ENCODE results near the gene ASIC4.
A peak's percentile ranks its signal among the peaks of the same experiment; 100 is the strongest.

ASIC4 gene

DNA sequence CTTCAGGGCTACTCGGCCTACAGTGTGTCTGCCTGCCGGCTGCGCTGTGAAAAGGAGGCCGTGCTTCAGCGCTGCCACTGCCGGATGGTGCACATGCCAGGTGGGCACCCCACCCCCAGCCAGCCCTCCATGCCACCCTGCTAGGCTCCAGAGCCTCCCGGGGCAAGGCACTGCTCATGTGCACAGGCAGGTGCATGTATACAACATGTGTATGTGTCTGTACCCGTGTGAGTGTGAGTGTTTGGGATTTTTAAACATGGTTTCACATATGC, 18.0 kb downstream of the ASIC4 start:
- FAIRE-seq, result no peak
- DNase-seq (ENCODE audit: insufficient read length, low spot score), result no peak

DNA sequence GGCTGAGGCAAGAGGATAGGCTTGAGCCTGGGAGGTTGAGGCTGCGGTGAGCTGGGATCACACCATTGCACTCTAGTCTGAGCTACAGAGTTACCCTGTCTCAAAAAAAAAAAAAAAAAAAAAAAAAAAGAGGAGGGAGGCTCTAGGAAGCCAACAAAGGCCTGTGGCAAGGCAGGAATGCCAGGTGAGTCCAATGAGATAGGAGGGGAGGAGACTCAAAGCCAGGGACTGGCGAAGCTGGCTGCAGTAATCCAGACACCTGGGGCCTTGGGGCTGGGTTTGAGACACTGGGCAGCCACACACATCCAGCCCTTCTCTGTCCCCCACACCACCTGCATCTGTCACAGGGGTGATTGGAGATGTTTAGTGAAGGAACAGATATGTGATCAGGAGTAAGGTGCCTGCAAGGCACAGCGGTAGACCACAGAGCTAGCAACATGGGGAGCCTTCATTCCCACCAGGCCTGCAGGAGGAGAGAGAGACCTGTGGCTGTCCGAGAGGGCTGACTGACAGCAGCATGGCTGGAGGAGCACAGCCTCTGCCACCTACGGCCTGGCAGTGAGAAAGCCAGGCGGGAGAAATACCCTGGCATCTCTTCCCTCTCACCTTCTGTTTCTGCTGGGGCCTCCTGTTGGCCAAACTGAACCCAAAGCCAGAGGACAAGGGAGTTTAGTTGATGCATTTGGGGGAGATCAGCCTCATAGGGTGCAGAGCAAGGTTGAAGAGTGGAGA, 19.8 kb downstream of the ASIC4 start:
- DNase-seq (ENCODE audit: insufficient read length, low spot score), result no peak
- no peak for FAIRE-seq

DNA sequence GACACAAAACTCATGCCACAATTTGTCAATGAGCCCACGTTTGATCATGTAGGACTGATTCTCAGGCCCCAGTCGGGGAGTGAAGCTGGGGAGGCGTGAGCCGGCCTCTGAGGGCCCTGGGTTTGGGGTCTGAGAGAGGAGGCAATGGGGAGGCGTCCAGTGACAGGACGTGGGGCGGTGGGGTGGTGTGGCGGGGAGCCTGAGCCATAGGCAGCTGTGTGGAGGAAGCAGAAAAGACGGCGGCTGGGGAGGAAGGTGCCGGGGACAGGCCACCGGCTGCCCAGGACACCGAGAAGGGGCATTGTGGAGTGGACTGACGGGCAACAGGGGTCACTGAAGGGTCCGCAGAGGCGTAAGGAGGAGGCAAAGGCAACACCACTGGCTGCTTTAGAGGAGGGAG, 22.1 kb downstream of the ASIC4 start:
- FAIRE-seq, result no peak
- DNase-seq (ENCODE audit: insufficient read length, low spot score), result no peak

DNA sequence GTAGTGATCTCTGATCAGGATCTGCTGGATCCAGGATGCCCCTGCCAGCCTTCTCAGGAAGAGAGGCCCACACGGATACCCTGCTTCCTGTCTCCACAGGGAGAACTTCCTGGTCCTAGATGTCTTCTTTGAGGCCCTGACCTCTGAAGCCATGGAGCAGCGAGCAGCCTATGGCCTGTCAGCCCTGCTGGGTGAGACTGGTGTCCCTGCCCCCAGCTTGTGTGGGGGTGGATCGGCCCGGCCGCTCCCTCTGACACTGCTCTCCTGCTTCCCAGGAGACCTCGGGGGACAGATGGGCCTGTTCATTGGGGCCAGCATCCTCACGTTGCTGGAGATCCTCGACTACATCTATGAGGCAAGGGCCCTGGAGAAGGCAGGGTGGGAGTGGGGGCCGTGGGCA, 22.7 kb downstream of the ASIC4 start:
- no peak for DNase-seq (ENCODE audit: insufficient read length, low spot score)
- FAIRE-seq, result no peak

DNA sequence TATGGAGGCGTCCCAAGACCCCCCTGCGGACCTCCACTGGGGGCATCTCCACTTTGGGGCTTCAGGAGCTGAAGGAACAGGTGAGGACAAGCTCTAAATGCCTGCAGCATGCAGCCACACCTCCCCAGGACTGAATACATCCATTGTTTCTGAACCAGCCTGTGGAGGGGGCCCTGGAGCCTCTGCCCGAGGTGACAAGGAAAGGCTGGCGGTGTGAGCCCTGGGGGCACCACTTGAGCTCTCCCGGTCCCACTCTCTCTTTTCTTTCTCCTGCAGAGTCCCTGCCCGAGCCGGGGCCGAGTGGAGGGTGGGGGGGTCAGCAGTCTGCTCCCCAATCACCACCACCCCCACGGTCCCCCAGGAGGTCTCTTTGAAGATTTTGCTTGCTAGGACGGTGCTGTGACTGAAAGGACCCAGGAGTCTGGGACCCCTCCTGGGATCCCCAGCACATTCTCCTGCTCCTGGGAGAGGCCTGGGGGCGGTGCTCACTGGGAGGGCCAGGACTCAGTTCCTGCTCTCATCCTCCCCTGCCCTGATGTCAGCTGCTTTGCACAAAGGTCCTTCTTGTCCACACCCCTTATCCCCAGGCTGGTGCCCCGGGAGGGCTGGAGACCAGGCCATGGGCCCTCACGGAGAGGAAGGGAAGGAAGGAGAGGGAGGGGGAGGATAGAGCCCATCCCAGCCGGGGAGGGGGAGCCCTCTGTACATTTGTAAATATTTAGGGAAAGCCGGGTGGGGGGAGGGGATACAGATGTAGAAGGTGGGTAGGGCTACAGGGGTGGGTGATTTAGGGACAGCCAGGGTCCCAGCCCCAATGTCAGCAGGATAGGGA, 23.6 kb downstream of the ASIC4 start:
- FAIRE-seq (no peak), DNase-seq (ENCODE audit: insufficient read length, low spot score) (no peak)

DNA sequence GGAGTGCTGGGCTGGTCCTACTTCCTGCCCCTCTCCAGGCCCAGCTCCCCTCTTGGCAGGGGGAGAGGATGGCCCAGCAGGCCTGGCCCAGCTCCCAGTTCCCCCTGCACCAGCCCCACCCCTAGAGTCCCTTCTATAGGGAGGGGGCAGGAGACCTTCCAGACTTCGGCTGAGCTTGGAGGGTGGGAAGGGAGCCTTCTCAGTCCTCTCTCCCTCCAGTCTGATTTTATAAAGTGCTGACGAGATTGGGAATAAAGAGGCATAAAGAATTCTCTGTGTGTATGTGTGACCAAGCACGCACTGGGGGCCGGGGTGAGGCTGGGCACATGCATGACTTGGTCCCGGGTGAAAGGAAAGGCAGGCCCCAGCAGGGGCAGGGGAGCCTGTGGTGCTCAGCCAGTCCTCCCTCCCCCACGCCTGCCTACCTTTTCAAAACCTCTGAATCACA, 24.2 kb downstream of the ASIC4 start:
- FAIRE-seq, result no peak
- DNase-seq (ENCODE audit: insufficient read length, low spot score), result no peak

DNA sequence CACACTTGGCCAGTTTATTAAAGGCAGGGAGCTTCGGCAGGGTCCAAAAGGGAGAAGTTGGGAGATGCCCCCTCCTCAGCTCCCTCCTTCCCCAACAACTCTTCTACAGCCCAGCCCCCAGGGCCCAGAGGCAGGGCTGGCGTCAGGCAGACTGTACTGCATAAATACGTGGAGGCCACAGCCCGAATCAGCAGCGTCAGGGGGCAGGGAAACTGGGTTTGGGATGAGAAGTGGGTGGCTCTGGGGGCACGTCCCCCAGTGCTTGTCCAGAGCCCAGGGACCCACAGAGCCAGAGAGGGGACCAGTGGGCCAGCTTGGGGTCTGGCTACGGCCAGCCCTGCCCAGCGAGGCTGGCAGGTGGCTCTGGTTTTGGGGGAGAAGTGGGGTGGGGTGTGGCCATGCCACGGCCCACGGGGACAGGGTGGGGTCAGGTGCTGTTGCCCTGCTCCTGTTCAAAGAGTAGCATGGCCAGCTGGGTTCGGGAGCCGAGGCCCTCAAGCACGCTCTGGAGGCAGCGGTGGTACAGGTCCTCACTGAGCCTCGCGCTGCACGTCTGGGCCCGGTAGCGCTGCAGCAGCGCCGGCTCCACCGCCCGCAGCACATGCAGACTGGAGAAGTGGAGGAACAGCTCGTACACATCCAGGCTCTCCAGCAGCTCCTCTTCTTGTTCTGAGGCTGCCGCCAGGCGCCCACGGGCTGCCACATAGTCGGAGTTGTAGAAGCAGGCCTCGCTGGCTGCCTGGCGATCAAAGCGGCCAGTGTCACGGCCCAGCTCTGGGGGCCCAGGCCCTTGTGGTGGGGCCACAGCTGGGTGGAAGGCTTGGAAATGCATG, 24.9 kb downstream of the ASIC4 start:
- FAIRE-seq, result no peak

DNA sequence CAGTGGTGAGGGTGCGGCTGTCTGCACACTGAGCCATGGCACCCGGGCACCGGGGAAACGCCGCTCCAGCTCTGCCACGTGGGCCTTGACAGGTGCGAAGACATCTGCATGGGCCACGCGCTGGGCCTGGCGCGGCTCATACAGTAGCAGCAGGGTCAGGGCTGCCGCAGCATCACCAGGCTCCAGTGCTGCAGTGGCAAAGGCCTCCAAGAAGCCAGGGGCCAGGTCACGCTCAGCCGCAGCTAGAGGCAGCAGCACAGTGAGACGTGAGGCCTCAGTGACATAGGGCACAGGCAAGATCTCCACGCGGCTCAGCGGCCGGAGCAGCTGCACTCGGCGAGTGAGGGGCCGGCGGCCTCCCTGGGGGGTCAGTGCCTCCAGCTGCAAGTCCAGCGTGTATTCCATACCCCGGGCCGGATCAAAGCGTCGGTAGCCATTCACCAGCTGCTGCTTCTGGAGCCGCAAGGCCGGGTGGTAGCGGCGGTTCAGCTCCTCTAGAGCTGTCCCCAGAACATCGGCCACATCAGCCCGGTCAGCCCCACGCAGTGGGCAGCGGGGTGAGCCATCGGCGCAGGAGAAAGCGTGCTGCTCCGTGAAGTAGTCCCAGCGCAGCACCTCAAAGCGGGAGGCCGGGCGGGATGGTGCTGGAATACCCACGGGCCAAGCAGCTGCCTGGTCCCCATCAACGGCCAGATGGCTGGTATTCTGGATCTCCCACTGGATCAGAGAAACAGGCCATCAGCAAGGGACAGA, 25.8 kb downstream of the ASIC4 start:
- DNase-seq (ENCODE audit: insufficient read length, low spot score) (no peak), FAIRE-seq (no peak)

More for the DNA sequence above, 24.9 kb downstream of the ASIC4 start:
- DNase-seq (ENCODE audit: insufficient read length, low spot score), result no peak

DNA sequence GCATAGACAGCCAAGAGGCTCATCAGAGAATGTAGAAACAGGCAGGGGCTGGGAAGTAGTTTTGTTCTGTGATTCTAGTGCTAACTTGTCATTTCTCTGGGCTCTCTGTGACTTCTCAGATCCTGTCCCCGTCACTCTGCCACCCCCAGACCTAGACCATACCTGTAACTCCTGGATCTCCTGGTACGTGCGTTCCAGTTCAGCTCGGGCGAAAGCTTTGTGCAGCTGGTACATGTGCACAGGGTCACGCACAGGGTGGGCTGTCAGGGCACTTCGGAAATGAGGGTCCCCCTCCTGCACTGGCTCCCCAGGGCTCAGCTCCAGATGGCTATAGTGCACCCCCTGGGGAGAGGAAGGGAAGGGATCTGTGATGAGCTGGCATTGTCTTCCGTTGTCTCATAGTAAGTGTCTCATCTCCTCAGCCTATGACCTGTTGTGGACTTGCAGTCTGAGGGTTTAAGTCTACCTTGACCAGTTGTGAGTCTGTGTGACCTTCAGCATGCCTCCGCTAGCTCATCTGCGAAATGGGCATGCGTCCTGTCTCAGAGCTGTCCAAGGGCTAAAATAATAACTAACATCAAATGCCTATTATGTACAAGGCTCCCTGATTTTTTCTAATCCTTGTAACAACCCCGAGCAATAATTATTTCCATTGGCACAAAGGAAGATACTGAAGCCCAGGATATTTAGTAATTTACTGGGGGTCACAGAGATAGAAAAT, 26.7 kb downstream of the ASIC4 start:
- FAIRE-seq (peak; percentile 9), DNase-seq (ENCODE audit: insufficient read length, low spot score) (no peak)

DNA sequence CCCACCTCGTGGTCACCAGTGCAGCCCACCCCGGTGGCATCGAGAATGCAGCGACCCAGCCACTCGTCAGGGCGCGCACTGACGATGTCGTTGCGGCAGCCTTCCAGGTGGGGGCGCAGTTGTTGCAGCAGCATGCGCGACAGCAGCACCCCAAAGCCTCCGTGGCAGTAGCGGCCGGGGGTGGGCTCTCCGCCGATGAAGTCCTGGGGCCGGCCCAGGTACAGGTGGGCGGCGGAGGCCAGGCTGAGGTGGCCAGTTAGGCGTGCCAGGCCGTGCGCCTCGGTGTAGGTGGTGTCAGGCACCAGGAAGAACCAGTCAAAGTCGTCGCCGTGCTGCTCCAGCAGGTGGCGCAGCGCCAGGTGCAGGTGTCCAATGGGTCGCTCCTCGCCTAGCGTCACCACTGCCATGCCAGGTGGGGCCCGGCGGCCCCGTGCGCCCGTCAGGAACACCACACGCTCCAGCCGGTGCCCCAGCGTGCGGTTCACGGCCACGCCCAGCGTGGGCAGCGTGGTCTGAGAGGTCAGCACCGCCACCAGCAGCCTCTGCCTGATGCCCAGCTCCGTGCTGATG, 27.4 kb downstream of the ASIC4 start:
- FAIRE-seq, result peak; percentile 89
- DNase-seq (ENCODE audit: insufficient read length, low spot score), result peak; percentile 75

DNA sequence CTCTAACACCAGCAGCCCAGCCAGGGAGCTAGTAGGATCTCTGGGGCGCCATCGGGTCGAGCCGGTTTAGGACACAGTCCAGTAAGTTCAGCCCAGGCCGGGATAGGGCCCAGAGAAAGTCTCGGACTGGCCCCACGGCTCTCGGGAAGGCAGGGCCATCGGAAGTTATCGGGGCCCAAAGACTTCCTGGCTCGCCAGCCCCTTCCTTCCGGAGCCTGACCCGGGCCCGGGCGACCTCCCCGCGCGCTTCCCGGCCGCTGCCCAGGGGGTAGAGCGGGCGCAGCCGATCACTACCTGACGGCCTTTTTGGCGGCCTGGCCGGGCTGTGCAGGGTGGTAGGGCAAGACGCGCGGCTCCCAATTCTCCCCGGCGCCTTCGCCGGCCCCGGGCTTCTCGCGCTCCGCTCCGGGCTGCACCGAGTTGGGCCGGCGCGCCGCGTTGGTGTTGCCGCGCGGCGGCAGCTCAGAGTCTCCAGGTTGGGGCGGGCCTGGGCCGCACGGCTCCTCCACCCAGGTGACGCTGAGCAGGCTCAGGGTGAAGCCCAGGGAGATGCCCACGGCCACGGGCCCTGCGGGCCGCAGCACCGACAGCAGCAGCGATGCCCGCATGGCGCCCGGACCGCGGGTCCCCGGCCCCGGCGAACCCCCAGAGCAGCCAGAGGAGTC, 28.8 kb downstream of the ASIC4 start:
- DNase-seq (ENCODE audit: insufficient read length, low spot score), result no peak
- no peak for FAIRE-seq

DNA sequence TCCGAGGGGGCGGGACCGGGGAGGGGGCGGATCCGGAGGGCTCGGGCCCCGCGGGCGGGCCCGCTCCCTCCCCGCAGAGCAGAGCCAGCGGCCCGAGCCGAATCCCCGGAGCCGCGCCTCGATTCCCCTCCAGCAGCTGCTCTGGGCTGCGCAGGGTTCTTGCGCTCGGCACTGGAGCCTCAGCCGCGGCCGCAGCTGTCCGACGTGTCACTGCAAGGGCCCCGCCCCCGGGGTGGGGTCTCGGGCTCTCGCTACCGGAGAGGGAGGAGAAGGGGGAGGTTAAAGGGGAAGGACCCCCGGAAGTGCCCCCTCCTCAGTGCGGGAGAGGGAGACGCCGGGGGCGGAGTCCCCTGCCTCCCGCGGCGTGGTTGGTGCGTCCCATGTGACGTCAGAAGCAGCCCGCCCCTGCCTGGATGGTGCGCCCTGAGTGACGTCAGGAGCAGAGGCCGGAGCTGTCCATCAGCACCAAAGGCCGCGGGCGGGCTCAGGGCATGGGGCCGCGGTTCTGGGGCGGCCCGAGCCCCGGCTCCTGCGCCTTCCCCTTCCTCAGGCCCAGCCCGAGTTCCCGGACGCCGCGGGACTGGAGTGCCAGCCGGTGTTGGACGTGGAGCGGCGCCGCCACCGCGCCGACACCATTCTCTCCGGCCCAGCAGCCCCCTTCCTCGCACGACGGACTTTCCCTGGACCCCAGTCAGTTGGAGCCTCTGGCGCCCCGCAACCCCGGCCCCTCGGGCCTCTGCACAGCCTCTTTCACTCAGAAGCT, 29.5 kb downstream of the ASIC4 start, which contains the start of the genes CHPF and TMEM198:
Gene CHPF (minus strand): TSS at position 214 of the 763 bp plus-strand sequence. CDS start 271 bp downstream, outside the sequence.
Gene TMEM198 (plus strand): TSS at position 433 of the 763 bp plus-strand sequence. CDS start 700 bp downstream, outside the sequence.
- FAIRE-seq (peak; percentile 97), DNase-seq (ENCODE audit: insufficient read length, low spot score) (peak; percentile 95)

DNA sequence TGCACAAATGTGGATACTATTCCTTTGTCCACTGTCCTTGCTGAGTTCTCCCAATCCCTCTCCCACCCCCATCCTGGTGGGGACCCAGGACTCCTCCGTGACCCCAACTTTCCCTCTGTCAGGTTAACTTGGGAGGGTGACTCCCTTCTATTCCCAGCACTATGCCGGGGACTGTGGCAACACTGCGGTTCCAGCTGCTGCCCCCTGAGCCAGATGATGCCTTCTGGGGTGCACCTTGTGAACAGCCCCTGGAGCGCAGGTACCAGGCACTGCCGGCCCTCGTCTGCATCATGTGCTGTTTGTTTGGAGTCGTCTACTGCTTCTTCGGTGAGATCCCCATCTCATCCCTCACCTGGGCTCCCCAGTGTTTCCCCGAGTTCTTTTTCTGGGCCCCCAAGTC, 30.3 kb downstream of the ASIC4 start:
- no peak for DNase-seq (ENCODE audit: insufficient read length, low spot score)
- no peak for FAIRE-seq

DNA sequence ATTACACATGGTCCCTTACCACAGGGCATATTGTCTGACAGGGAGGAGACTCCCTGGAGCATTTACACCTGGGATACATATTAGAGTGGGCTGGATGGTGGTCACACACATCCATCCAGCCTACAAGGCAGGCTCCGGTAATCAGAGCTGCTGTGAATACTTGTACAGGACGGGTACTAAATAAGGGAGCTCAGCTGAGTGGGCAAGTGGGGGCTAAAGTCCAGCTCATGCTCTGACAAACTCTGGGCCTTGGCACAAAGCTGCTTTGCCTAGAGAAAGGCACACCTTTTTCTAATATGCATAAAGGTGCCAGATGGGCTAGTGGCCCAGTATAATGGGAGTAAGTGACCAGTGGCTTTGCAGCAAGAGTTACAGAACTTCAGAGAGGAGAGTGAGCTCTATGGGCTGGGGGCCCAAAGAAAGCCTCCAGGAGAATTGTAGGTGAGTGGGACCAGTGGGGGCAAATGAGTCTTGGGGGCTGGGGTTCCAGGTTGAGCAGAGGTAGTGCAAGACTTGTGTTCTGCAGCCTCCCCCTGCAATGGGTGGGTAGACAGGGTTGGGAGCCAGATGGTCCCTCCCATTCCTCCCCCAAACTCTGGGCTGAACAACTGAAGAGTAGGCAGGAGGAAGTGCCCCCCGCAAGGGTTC, 31.1 kb downstream of the ASIC4 start:
- no peak for FAIRE-seq
- DNase-seq (ENCODE audit: insufficient read length, low spot score), result no peak

DNA sequence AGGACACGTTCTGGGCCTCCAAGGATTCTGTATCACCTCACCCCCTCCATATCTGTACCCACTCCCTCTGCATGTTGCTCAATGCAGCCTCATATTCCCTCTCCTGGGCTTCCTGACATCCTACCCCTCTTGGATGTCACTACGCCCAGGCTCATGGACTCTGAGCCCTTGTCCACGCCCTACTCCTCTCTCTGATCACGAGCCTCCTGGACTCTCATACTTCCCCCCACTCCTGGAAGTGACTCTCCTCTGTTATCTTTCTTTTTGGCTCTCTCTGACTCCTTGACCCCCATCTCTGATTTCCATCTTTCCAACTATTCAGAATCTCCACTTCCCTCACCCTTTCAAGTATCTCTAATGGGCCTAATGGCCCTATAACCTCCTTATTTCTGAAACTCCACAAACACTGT, 31.7 kb downstream of the ASIC4 start:
- FAIRE-seq, result no peak
- DNase-seq (ENCODE audit: insufficient read length, low spot score), result no peak

DNA sequence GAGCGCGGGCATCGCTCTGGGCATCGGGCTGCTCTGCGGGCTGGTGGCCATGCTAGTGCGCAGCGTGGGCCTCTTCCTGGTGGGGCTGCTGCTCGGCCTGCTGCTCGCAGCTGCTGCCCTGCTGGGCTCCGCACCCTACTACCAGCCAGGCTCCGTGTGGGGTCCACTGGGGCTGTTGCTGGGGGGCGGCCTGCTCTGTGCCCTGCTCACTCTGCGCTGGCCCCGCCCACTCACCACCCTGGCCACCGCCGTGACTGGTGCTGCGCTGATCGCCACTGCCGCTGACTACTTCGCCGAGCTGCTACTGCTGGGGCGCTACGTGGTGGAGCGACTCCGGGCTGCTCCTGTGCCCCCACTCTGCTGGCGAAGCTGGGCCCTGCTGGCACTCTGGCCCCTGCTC, 33.3 kb downstream of the ASIC4 start:
- DNase-seq (ENCODE audit: insufficient read length, low spot score), result no peak
- FAIRE-seq, result no peak

DNA sequence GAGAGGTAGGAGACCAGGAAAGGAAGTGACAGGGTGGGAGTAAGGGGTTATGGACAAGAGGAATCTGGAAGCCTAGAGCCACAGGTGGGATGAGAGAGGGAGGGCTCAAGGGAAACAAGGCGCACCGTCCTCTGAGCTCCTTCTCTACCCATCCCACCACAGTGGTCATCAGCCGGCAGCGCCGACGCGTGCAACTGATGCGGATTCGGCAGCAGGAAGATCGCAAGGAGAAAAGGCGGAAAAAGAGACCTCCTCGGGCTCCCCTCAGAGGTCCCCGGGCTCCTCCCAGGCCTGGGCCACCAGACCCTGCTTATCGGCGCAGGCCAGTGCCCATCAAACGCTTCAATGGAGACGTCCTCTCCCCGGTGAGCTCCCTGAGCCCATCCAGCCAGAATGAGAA, 34.7 kb downstream of the ASIC4 start:
- DNase-seq (ENCODE audit: insufficient read length, low spot score) (no peak), FAIRE-seq (no peak)

DNA sequence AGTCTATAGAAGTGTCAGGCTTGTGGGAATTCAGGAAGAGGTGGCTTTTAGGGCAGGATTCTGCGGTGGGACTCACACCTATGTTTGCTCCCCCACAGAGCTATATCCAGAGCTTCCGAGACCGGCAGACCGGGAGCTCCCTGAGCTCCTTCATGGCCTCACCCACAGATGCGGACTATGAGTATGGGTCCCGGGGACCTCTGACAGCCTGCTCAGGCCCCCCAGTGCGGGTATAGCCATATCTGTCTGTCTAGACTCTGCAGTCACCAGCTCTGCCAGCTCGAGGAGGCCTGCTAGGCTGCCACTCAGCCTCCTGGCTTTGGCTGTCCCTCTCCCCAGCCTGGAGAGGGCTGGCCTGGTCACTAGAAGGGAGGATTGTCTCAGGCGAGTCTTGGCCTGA, 35.3 kb downstream of the ASIC4 start:
- FAIRE-seq (no peak), DNase-seq (ENCODE audit: insufficient read length, low spot score) (no peak)
